ENCODE results near the gene DYDC1. TPM values are rescaled to one million over a fixed set of nuclear protein-coding genes. Genes with fewer than 3 reads are reported as not detected.

DYDC1 gene
- total and polyA plus RNA-seq, 2 of the 13 experiments (the other 11 are each of a cell fraction or from before 2014, with no cell fraction given): not detected

GRCh38 chr10:80289451-80290287 is 66.9 kb downstream of the DYDC1 start, which contains the start of gene MAT1A (continued):
- TF ChIP-seq, protein P1, sequence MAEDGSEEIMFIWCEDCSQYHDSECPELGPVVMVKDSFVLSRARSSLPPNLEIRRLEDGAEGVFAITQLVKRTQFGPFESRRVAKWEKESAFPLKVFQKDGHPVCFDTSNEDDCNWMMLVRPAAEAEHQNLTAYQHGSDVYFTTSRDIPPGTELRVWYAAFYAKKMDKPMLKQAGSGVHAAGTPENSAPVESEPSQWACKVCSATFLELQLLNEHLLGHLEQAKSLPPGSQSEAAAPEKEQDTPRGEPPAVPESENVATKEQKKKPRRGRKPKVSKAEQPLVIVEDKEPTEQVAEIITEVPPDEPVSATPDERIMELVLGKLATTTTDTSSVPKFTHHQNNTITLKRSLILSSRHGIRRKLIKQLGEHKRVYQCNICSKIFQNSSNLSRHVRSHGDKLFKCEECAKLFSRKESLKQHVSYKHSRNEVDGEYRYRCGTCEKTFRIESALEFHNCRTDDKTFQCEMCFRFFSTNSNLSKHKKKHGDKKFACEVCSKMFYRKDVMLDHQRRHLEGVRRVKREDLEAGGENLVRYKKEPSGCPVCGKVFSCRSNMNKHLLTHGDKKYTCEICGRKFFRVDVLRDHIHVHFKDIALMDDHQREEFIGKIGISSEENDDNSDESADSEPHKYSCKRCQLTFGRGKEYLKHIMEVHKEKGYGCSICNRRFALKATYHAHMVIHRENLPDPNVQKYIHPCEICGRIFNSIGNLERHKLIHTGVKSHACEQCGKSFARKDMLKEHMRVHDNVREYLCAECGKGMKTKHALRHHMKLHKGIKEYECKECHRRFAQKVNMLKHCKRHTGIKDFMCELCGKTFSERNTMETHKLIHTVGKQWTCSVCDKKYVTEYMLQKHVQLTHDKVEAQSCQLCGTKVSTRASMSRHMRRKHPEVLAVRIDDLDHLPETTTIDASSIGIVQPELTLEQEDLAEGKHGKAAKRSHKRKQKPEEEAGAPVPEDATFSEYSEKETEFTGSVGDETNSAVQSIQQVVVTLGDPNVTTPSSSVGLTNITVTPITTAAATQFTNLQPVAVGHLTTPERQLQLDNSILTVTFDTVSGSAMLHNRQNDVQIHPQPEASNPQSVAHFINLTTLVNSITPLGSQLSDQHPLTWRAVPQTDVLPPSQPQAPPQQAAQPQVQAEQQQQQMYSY (CRISPR knock-in tag; IDR thresholded peaks at IDR 0.05): no peak
- no peak for TF ChIP-seq CAMTA2 (CRISPR knock-in tag; IDR thresholded peaks at IDR 0.05; ENCODE audit: borderline replicate concordance)
- no peak for TF ChIP-seq ZNF776 (CRISPR knock-in tag; IDR thresholded peaks at IDR 0.05)
- no peak for TF ChIP-seq PHB2 (IDR thresholded peaks at IDR 0.05; ENCODE audit: partially characterized antibody)
- TF ChIP-seq SOX13 (IDR thresholded peaks at IDR 0.05): no peak
- peak in 1 of 2 experiments; percentile 61; a peak in 1 of 4 replicates for TF ChIP-seq SOX13 (CRISPR knock-in tag; conservative IDR thresholded peaks at IDR 0.05 in 1 of 2, IDR thresholded peaks at IDR 0.05 in 1 of 2)
- TF ChIP-seq ZNF142 (CRISPR knock-in tag; IDR thresholded peaks at IDR 0.05): no peak
- TF ChIP-seq U2AF2 (IDR thresholded peaks at IDR 0.05; ENCODE audit: low read depth, low read length): no peak
- no peak for TF ChIP-seq PAWR (CRISPR knock-in tag; IDR thresholded peaks at IDR 0.05; ENCODE audit: borderline replicate concordance)
- TF ChIP-seq ZNF431 (CRISPR knock-in tag; IDR thresholded peaks at IDR 0.05; ENCODE audit: borderline replicate concordance, low read depth): 0 out of 2 replicates have a peak, but pooled peaks have one; percentile 12
- no peak for TF ChIP-seq SMAD3 (CRISPR knock-in tag; IDR thresholded peaks at IDR 0.05)
- TF ChIP-seq PBX2 (CRISPR knock-in tag; IDR thresholded peaks at IDR 0.05): no peak
- TF ChIP-seq HMG20A (CRISPR knock-in tag; IDR thresholded peaks at IDR 0.05; ENCODE audit: borderline replicate concordance): no peak
- peak; percentile 63; the same call in 1 of the 2 replicates for TF ChIP-seq FOXO1 (CRISPR knock-in tag; IDR thresholded peaks at IDR 0.05)
- TF ChIP-seq, protein P2, sequence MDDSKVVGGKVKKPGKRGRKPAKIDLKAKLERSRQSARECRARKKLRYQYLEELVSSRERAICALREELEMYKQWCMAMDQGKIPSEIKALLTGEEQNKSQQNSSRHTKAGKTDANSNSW (CRISPR knock-in tag; IDR thresholded peaks at IDR 0.05; ENCODE audit: borderline replicate concordance): no peak
- TF ChIP-seq DR1 (CRISPR knock-in tag; IDR thresholded peaks at IDR 0.05): no peak
- TF ChIP-seq ZNF414 (CRISPR knock-in tag; IDR thresholded peaks at IDR 0.05): no peak

Measured in HepG2 (cell line).